Measurements from ENCODE around the gene GSPT1. TPM values are rescaled to one million over a fixed set of nuclear protein-coding genes. Genes with fewer than 3 reads are reported as not detected.
"Not testable (repeated sequence)": the region's sequence is repeated elsewhere in the genome, so short reads cannot be mapped to it uniquely, and the experiment has no call there.

Gene GSPT1
- total RNA-seq, 4 donors from 2014 or later = 29.9 to 98.9 (median 64.6) TPM

DNA sequence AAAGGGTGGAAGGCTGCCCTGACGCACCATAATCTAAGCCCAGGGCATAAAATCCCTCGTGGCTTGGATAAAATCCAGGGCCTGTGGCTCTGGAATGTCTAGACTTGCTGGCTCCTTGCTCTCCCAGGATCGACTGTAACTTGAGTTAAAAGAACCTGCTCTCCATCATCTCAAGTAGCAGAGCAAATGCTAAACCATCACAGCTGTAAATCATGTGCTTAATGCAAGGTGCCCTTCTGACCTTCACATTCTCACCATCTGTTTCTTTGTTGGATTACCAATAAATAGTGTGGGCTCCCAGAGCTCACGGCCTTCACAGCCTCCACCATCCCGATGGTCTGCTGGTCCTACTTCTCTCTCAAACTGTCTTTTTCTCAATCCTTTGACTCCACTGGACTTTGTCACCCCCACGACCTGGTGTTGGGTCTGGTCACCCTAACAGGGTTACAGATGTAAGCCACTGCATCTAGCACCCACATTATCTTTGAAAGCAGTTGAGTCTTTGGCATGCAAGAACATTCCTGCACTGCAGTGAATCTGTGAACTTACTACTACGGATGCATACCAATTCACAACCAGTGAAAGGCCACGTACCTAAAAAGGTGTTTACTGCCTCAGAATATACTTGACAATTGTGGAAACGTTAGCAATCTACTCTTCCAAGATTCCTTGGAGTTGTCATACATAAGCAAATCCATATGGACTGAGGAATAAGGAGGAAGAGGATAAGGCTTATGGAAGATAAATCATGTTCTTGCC lies 79.7 kb downstream of the GSPT1 start:
- no peaks in the 10 kb centered on the region for H3K9me3 ChIP-seq
- DNase-seq = no peak
- TF ChIP-seq EP300 (IDR thresholded peaks at IDR 0.05; ENCODE audit: low read depth) (no peak), POLR2A (IDR thresholded peaks at IDR 0.05) (no peak), POLR2AphosphoS5 (IDR thresholded peaks at IDR 0.05) (no peak)
- TF ChIP-seq, protein P1, sequence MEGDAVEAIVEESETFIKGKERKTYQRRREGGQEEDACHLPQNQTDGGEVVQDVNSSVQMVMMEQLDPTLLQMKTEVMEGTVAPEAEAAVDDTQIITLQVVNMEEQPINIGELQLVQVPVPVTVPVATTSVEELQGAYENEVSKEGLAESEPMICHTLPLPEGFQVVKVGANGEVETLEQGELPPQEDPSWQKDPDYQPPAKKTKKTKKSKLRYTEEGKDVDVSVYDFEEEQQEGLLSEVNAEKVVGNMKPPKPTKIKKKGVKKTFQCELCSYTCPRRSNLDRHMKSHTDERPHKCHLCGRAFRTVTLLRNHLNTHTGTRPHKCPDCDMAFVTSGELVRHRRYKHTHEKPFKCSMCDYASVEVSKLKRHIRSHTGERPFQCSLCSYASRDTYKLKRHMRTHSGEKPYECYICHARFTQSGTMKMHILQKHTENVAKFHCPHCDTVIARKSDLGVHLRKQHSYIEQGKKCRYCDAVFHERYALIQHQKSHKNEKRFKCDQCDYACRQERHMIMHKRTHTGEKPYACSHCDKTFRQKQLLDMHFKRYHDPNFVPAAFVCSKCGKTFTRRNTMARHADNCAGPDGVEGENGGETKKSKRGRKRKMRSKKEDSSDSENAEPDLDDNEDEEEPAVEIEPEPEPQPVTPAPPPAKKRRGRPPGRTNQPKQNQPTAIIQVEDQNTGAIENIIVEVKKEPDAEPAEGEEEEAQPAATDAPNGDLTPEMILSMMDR (IDR thresholded peaks at IDR 0.05) = no peak
- intact Hi-C loops (cut with DNase I; ENCODE audit: low total_unique reads) (no loop called here), in situ Hi-C loops (cut with MboI; ENCODE audit: low pct_ligation_motif_present in 1 of 4, low pct_unique_long_range_greater_than_20kb in 1 of 4, low sequenced_read_pairs in 3 of 4) (no loop called here)
- no peak overlapping the region for H3K4me3 ChIP-seq
- H3K36me3 ChIP-seq = peaks cover 0 to 44% (median 22%) of the 10 kb centered on the region in 4 donors
- H3K4me1 ChIP-seq = no peaks in the 10 kb centered on the region
- H3K27ac ChIP-seq = no peak overlapping the region
- 64 to 66% methylated on average over 3 to 9 of the region's 9 CpGs for WGBS, 2 donors (ENCODE audit: low coverage in 1 of 2)
- no peaks in the 10 kb centered on the region for H3K27me3 ChIP-seq

DNA sequence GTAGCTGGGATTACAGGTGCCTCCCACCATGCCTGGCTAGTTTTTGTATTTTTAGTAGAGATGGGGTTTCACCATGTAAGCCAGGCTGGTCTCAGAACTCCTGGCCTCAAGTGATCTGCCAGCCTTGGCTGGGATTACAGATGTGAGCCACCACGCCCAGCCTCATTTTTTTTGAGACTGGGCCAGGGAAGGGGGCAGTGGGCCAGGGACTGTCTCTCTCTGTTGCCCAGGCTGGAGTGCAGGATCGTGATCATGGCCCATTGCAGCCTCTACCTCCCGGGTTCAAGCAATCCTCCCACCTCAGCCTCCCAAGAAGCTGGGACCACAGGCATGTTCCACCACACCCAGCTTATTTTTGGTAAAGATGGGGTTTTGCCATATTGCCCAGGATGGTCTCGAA lies 80.4 kb downstream of the GSPT1 start:
- H3K27ac ChIP-seq = no peak overlapping the region
- H3K4me3 ChIP-seq = no peak overlapping the region
- in situ Hi-C loops (cut with MboI; ENCODE audit: low pct_ligation_motif_present in 1 of 4, low pct_unique_long_range_greater_than_20kb in 1 of 4, low sequenced_read_pairs in 3 of 4) = no loop called here
- H3K9me3 ChIP-seq = no peaks in the 10 kb centered on the region
- 85% methylated on average over 4 of the region's 4 CpGs; no CpG with 5 or more reads in 1 of the 2 donors for WGBS, 2 donors (ENCODE audit: low coverage in 1 of 2)
- TF ChIP-seq POLR2AphosphoS5 (IDR thresholded peaks at IDR 0.05) = no peak
- TF ChIP-seq EP300 (IDR thresholded peaks at IDR 0.05; ENCODE audit: low read depth) = no peak
- TF ChIP-seq POLR2A (IDR thresholded peaks at IDR 0.05) = no peak
- TF ChIP-seq, protein P1 (IDR thresholded peaks at IDR 0.05) = no peak
- no peaks in the 10 kb centered on the region for H3K27me3 ChIP-seq
- intact Hi-C loops (cut with DNase I; ENCODE audit: low total_unique reads) = no loop called here
- H3K4me1 ChIP-seq = no peaks in the 10 kb centered on the region
- peaks cover 0 to 36% (median 18%) of the 10 kb centered on the region in 4 donors for H3K36me3 ChIP-seq
- no peak for DNase-seq

DNA sequence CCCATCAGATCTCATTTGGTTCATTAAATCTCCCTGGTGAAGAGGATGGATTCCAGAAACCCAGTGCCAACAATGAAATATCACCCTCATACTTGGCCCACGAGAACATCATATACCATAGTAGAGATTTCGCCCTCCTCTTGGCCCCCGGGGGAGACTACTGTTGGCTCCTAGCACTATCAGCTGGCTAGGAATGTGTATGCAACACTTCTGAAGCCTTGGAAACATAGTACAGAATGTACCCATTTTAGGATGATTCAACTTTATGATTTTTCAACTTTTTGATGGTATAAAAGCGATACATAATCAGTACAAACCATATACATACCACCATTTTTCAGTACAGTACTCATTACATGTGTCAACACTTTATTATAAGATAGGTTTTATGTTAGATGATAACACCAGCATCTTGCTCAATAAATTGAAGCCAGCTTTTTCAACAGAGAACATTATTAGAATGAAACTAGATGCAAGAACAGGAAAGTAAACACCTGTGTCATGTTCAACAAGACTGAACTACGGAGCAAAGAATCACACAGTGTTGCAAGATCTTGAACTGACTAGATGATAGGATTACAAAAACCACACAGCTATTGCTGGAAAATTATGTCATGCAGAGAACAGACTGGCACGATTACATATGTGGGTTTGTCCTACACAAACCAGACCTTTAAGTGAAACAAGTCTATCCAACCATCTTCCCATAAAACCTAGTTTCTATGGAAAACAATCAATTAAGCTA lies 81.6 kb downstream of the GSPT1 start:
- 71 to 81% methylated on average over 2 to 6 of the region's 6 CpGs for WGBS, 2 donors (ENCODE audit: low coverage in 1 of 2)
- no peak overlapping the region for H3K4me3 ChIP-seq
- in situ Hi-C loops (cut with MboI; ENCODE audit: low pct_ligation_motif_present in 1 of 4, low pct_unique_long_range_greater_than_20kb in 1 of 4, low sequenced_read_pairs in 3 of 4) (no loop called here), intact Hi-C loops (cut with DNase I; ENCODE audit: low total_unique reads) (no loop called here)
- no peak for DNase-seq
- no peak overlapping the region for H3K27ac ChIP-seq
- H3K27me3 ChIP-seq = no peaks in the 10 kb centered on the region
- TF ChIP-seq POLR2A (IDR thresholded peaks at IDR 0.05) (no peak), EP300 (IDR thresholded peaks at IDR 0.05; ENCODE audit: low read depth) (no peak), POLR2AphosphoS5 (IDR thresholded peaks at IDR 0.05) (no peak)
- TF ChIP-seq, protein P1 (IDR thresholded peaks at IDR 0.05) = no peak
- H3K36me3 ChIP-seq = peaks cover 0 to 25% (median 12%) of the 10 kb centered on the region in 4 donors
- H3K9me3 ChIP-seq = no peaks in the 10 kb centered on the region
- no peaks in the 10 kb centered on the region for H3K4me1 ChIP-seq

DNA sequence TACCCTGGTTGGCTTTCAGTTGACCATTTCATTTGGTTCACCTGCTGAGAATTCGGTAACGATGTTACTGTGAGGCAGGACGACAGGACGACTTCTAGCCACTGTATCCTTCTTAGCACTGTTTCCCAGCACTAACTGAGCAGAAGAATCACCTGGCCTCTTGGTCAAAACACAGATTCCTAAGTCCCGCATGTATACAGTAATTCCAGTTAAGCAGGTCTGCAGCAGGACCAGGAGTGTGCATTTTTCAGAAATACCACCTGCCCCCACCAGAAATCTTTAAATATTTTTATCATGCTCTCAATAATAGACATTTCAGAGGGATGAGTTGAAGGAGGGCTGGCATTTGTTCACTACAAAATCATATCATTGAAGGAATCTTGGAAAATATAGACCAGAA lies 87.1 kb downstream of the GSPT1 start:
- DNase-seq = no peak
- TF ChIP-seq POLR2AphosphoS5 (IDR thresholded peaks at IDR 0.05) = no peak
- TF ChIP-seq, protein P1 (IDR thresholded peaks at IDR 0.05) = no peak
- no peak for TF ChIP-seq EP300 (IDR thresholded peaks at IDR 0.05; ENCODE audit: low read depth)
- no peak for TF ChIP-seq POLR2A (IDR thresholded peaks at IDR 0.05)
- H3K27ac ChIP-seq = no peak overlapping the region
- intact Hi-C loops (cut with DNase I; ENCODE audit: low total_unique reads) (loop anchor here (5.0 kb wide), 1 partner anchor 56 kb away; no protein-coding TSS in a partner anchor), in situ Hi-C loops (cut with MboI; ENCODE audit: low pct_ligation_motif_present in 1 of 4, low pct_unique_long_range_greater_than_20kb in 1 of 4, low sequenced_read_pairs in 3 of 4) (no loop called here)
- no peaks in the 10 kb centered on the region for H3K36me3 ChIP-seq
- H3K4me3 ChIP-seq = no peak overlapping the region
- H3K4me1 ChIP-seq = peaks cover 0 to 10% (median 0%) of the 10 kb centered on the region in 4 donors
- WGBS, 2 donors (ENCODE audit: low coverage in 1 of 2) = 81 to 84% methylated on average over 5 of the region's 5 CpGs
- H3K27me3 ChIP-seq = no peaks in the 10 kb centered on the region
- H3K9me3 ChIP-seq = no peaks in the 10 kb centered on the region

DNA sequence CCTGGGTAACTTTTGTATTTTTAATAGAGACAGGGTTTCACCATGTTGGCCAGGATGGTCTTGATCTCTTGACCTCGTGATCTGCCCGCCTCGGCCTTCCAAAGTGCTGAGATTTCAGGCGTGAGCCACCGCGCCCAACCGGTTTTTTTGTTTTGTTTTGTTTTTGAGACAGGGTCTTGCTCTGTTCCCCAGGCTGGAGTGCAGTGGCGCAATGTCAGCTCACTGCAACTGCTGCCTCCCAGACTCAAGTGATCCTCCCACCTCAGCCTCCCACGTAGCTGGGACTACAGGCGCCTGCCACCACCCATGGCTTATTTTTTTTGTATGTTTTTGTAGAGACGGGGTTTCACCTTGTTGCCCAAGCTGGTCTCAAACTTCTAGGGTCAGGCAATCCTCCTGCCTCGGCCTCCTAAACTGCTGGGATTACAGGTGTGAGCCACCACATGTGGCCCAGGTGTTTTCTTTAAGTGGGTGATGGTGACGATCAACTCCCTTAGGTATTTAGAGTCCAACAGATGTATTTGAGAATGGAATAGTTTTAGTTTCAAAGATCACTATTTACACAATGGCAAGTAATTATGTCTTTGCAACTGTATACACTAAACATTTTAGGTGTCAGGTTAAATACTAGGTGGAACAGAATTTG lies 90.1 kb downstream of the GSPT1 start:
- in situ Hi-C loops (cut with MboI; ENCODE audit: low pct_ligation_motif_present in 1 of 4, low pct_unique_long_range_greater_than_20kb in 1 of 4, low sequenced_read_pairs in 3 of 4); H3K27ac ChIP-seq; H3K9me3 ChIP-seq; H3K4me3 ChIP-seq; H3K36me3 ChIP-seq; DNase-seq; H3K27me3 ChIP-seq; H3K4me1 ChIP-seq: not testable (repeated sequence)
- intact Hi-C loops (cut with DNase I; ENCODE audit: low total_unique reads) = loop anchor here (5.0 kb wide), 1 partner anchor 53 kb away; no protein-coding TSS in a partner anchor
- WGBS, 2 donors (ENCODE audit: low coverage in 1 of 2) = 88 to 93% methylated on average over 3 to 13 of the region's 13 CpGs

All from transverse colon (tissue), 4 donors.